GM12872 (cell line): ENCODE data around the gene SFXN4.

Experiments
- CTCF ChIP-seq: IDR thresholded peaks from 3 replicates; pipeline ENCODE4 v1.5.1; 2011; ENCODE audit warnings: low read depth, mild to moderate bottlenecking, low read length, moderate library complexity; ENCODE audit not compliant: insufficient read depth

The SFXN4 gene

GRCh38 chr10:119165171-119166117, at the start of gene SFXN4:
Gene SFXN4, minus strand, starts transcription at chr10:119165714. Its CDS starts 67 bp downstream, at chr10:119165647.
- TF ChIP-seq CTCF: 0 out of 3 replicates have a peak, but pooled peaks have one; percentile 12

GRCh38 chr10:119211625-119212441, 46.3 kb upstream of the SFXN4 start:
- TF ChIP-seq CTCF: no peak

GRCh38 chr10:119211176-119211575, 45.7 kb upstream of the SFXN4 start:
- TF ChIP-seq CTCF: no peak

GRCh38 chr10:119210633-119211032, 45.1 kb upstream of the SFXN4 start:
- no peak for TF ChIP-seq CTCF

GRCh38 chr10:119209736-119210355, 44.3 kb upstream of the SFXN4 start:
- TF ChIP-seq CTCF: no peak

GRCh38 chr10:119209035-119209735, 43.7 kb upstream of the SFXN4 start:
- TF ChIP-seq CTCF: peak; percentile 92
